Activated CD8-positive, alpha-beta T cell treated with anti-CD3 and anti-CD28 coated beads for 36 hours (primary cell): ENCODE results near the gene KIF26A. TPM values are rescaled to one million over a fixed set of nuclear protein-coding genes. Genes with fewer than 3 reads are reported as not detected.

Source experiments
- ATAC-seq: fragments of 200-7000 bp; cut with Tn5 transposase; one replicate; pipeline ENCODE4 v1.10.0; 2021; ENCODE audit warnings: mild to moderate bottlenecking, moderate library complexity
- CTCF ChIA-PET: fragments of 350-600 bp; sonication (Branson Sonifier 250); formaldehyde crosslinking; loops from one replicate; lab custom pipeline; 2021; ENCODE audit warnings: antibody characterized with exemption; lab: Charles Lee
- POLR2A ChIA-PET: fragments of 350-600 bp; sonication (Branson Sonifier 250); formaldehyde crosslinking; loops from one replicate; lab custom pipeline; 2021; ENCODE audit warnings: antibody characterized with exemption; lab: Charles Lee
- DNase-seq: peaks from one replicate; pipeline ENCODE4 v3.0.0-alpha.2; 2020
- H3K27ac Mint-ChIP-seq: one replicate; pipeline ENCODE4 v1.8.0; 2021; ENCODE audit warnings: mild to moderate bottlenecking, mixed read lengths
- H3K27me3 Mint-ChIP-seq: one replicate; pipeline ENCODE4 v1.8.0; 2021; ENCODE audit warnings: mixed read lengths
- H3K36me3 Mint-ChIP-seq: one replicate; pipeline ENCODE4 v1.8.0; 2021; ENCODE audit warnings: low read depth, mixed read lengths
- H3K4me1 Mint-ChIP-seq: one replicate; pipeline ENCODE4 v1.8.0; 2021; ENCODE audit warnings: low read depth, mixed read lengths
- H3K4me3 Mint-ChIP-seq: one replicate; pipeline ENCODE4 v1.8.0; 2021; ENCODE audit warnings: mild to moderate bottlenecking, moderate library complexity, mixed read lengths
- H3K9me3 Mint-ChIP-seq: one replicate; pipeline ENCODE4 v1.8.0; 2021; ENCODE audit warnings: mixed read lengths
- intact Hi-C: fragments of 100-400 bp; cut with micrococcal nuclease; formaldehyde crosslinking; loops from one replicate; pipeline ENCODE4 v1.10.0; 2022
- total RNA-seq, 2 experiments: library from RNA; stranded (reverse); gene quantifications; one replicate each; pipeline ENCODE4 v1.2.3, GENCODE V29; 2021
- TF ChIP-seq, protein P1 (sequence below): fragments of 200-600 bp; IDR thresholded peaks from one replicate; pipeline ENCODE4 v1.8.0; 2022; ENCODE audit warnings: antibody characterized with exemption, mild to moderate bottlenecking

KIF26A gene
- total RNA-seq, 2 experiments from 2014 or later, result 0.59 to 0.65 TPM

DNA sequence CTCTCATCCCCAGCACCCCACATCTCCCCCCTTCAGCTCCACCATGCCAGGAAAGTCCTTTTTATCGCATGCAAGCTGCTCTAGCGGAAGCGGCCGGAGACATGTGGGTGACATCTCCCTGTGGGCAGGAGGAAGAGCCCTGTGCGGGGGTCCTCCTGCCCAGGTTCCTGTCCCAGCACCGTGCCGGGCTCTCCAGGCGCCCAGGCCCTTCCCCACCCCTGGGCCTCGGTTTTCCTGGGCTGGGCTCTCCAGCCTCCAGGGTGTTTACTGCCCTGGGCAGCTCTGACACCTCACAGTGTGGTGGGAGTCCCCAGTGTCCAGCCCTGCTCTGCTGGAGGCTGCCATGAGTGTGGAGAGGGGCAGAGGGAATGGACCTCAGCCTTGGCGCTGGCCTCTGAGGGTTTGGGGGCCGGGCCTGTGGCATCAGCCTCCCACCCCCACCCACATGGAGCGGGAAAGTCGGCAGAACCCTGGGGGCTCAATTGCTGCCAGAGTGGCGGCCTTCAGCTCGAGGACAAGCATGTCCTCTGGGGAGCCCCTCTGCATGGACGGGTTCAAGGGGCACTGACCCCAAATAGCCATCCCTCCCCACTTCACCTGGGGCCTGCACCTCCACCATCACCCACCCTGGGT lies 36.0 kb upstream of the KIF26A start:
- no peaks in the 10 kb centered on the region for H3K27me3 Mint-ChIP-seq
- no peaks in the 10 kb centered on the region for H3K4me1 Mint-ChIP-seq
- POLR2A ChIA-PET, result no interaction called here
- DNase-seq (no peak), ATAC-seq (no peak)
- intact Hi-C loops, result no loop called here
- no peaks in the 10 kb centered on the region for H3K9me3 Mint-ChIP-seq
- no peak overlapping the region for H3K27ac Mint-ChIP-seq
- H3K36me3 Mint-ChIP-seq, result no peaks in the 10 kb centered on the region
- H3K4me3 Mint-ChIP-seq, result no peak overlapping the region
- TF ChIP-seq, protein P1, sequence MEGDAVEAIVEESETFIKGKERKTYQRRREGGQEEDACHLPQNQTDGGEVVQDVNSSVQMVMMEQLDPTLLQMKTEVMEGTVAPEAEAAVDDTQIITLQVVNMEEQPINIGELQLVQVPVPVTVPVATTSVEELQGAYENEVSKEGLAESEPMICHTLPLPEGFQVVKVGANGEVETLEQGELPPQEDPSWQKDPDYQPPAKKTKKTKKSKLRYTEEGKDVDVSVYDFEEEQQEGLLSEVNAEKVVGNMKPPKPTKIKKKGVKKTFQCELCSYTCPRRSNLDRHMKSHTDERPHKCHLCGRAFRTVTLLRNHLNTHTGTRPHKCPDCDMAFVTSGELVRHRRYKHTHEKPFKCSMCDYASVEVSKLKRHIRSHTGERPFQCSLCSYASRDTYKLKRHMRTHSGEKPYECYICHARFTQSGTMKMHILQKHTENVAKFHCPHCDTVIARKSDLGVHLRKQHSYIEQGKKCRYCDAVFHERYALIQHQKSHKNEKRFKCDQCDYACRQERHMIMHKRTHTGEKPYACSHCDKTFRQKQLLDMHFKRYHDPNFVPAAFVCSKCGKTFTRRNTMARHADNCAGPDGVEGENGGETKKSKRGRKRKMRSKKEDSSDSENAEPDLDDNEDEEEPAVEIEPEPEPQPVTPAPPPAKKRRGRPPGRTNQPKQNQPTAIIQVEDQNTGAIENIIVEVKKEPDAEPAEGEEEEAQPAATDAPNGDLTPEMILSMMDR, result no peak
- CTCF ChIA-PET, result no interaction called here

DNA sequence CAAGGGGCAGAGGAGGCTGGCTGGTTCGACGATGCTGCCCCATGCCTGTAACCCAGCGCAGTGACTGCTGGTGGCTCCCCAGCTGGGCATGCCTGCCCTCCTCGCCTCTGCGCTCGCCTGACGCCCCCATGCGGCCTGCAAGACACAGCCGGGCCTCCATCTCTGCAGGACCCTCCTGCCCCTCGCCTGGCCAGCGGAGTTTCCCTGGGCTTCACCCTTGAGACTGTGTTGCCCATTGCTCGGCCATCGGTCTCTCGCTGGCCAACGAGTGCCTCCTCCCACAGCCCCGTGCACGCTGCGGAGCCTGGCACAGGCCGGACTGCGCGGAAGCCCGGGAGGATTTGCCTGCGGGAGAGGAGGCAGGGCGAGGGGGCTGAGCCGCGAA lies 35.3 kb upstream of the KIF26A start:
- POLR2A ChIA-PET, result no interaction called here
- Mint-ChIP-seq H3K27ac (no peak overlapping the region), H3K27me3 (no peaks in the 10 kb centered on the region)

DNA sequence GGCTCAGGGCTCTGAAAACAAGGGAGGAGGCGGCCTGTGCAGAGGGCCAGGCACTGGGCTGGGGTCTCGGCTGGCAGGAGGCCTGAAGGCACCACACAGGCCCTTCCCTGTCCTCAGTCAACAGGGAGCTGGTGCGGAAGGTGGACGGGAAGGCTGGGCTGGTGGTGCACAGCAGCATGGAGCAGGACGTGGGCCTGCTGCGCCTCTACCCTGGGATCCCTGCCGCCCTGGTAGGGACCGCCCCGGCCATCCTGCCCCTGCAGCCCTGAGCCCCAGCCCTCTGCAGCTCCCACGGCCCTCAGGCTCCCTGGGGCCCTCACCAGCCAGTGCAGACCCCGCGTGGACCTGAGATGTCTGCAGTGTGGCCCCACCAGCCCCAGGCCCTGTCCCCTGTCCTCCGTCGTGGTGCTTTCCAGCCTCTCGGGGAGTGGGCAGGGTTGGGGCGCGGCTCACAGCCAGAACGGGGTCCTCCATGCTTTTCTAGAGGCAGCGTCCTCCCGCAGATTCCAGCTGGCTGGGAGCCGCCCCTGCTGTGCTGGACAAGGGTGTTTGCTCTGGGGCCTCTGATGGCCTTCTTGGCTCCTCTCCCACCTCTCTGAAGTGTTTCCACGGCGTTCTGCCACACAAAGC lies 34.8 kb upstream of the KIF26A start:
- TF ChIP-seq, protein P1, result no peak
- Mint-ChIP-seq H3K4me1 (no peaks in the 10 kb centered on the region), H3K27ac (no peak overlapping the region), H3K36me3 (no peaks in the 10 kb centered on the region), H3K9me3 (no peaks in the 10 kb centered on the region), H3K27me3 (no peaks in the 10 kb centered on the region), H3K4me3 (no peak overlapping the region)
- ChIA-PET CTCF (interaction anchor here (1.3 kb wide), 1 partner anchor 9 kb away, joined by 3 read pairs; no protein-coding TSS in a partner anchor), POLR2A (no interaction called here)
- DNase-seq (no peak), ATAC-seq (no peak)
- intact Hi-C loops, result no loop called here

More for the DNA sequence above, 35.3 kb upstream of the KIF26A start:
- no peak for DNase-seq
- no peaks in the 10 kb centered on the region for H3K9me3 Mint-ChIP-seq
- CTCF ChIA-PET, result no interaction called here
- no peak for ATAC-seq
- H3K4me3 Mint-ChIP-seq, result no peak overlapping the region
- TF ChIP-seq, protein P1, result no peak
- no peaks in the 10 kb centered on the region for H3K36me3 Mint-ChIP-seq
- H3K4me1 Mint-ChIP-seq, result no peaks in the 10 kb centered on the region
- intact Hi-C loops, result no loop called here

DNA sequence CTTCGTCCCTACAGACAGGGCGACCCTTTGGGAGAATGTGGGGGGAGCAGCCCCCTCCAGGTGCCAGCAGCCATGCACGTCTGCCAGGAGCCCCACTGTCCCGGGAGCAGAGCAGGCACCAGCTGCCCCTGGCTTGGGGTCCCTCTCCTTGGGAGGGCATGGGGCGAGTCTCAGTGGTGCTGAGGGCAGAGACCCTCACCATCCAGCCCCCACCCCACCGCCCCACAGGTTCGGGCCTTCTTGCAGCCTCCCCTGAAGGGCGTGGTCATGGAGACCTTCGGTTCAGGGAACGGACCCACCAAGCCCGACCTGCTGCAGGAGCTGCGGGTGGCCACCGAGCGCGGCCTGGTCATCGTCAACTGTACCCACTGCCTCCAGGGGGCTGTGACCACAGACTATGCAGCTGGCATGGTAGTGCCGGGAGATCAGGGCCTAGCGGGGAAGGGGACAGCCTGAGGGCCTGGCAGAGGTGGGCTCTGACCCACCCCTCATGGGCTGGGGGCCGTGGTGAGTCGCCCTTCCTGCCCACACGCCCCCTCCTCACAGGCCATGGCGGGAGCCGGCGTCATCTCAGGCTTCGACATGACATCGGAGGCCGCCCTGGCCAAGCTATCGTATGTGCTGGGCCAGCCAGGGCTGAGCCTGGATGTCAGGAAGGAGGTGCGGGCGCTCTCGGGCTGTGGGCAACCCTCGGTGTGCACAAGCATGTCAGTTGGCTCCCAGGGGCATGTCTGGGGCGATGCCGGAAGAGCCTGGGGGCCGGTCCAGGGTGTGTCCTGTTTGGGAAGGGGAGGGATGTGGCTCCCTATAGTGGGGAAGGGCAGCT lies 34.1 kb upstream of the KIF26A start:
- ATAC-seq (no peak), DNase-seq (no peak)
- Mint-ChIP-seq H3K4me3 (no peak overlapping the region), H3K27me3 (no peaks in the 10 kb centered on the region), H3K9me3 (no peaks in the 10 kb centered on the region), H3K4me1 (no peaks in the 10 kb centered on the region), H3K27ac (no peak overlapping the region), H3K36me3 (no peaks in the 10 kb centered on the region)
- POLR2A ChIA-PET, result no interaction called here
- CTCF ChIA-PET, result interaction anchor here (1.3 kb wide), 1 partner anchor 10 kb away, joined by 3 read pairs; no protein-coding TSS in a partner anchor
- TF ChIP-seq, protein P1, result no peak
- intact Hi-C loops, result no loop called here
